Measurements from ENCODE around the gene FYN. TPM values are rescaled to one million over a fixed set of nuclear protein-coding genes. Genes with fewer than 3 reads are reported as not detected.
"Not testable (repeated sequence)": the region's sequence is repeated elsewhere in the genome, so short reads cannot be mapped to it uniquely, and the experiment has no call there.

FYN gene
- total RNA-seq, 1 donor from 2014 or later: 5.2 TPM

DNA sequence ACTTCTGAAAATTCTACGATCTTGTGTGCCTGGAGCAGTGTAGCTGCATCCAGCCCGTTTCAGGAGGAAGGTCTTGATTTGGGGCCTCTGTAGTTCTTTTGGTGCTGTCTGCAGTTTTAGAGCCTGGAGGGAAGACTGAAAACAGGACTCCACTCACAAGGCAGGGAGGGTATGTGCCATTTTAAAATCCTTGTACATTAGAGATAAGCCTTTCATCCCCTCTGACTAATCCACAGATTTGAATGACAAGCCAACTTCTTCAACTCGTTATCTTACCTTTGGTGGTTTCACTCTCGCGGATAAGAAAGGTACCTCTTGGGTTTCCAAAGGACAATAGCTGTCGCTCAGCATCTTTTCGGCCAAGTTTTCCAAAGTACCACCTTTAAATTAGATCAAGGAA is 169.5 kb downstream of the FYN start:
- ATAC-seq: peak; percentile 41

DNA sequence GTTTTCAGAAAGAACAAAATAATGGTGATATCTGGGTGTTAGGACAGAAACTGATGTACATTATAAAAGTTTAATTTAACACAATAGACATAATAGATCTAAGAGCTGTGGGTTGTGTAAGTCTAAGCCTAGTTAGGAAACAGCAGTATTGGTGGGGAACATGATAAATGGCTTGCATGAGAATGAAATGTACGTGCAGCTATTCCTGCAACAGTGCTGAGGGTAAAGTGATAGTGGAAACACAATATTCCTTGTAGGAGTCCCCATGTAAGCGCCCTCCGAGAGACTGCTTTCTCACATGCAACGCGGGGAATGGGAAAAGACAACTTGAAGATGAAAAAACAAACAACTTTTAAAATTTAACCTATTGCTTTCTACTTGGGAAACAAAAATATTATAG is 171.0 kb downstream of the FYN start:
- no peak for ATAC-seq

GRCh38 chr6:111701146-111701545 is 172.1 kb downstream of the FYN start:
- no peak for ATAC-seq

DNA sequence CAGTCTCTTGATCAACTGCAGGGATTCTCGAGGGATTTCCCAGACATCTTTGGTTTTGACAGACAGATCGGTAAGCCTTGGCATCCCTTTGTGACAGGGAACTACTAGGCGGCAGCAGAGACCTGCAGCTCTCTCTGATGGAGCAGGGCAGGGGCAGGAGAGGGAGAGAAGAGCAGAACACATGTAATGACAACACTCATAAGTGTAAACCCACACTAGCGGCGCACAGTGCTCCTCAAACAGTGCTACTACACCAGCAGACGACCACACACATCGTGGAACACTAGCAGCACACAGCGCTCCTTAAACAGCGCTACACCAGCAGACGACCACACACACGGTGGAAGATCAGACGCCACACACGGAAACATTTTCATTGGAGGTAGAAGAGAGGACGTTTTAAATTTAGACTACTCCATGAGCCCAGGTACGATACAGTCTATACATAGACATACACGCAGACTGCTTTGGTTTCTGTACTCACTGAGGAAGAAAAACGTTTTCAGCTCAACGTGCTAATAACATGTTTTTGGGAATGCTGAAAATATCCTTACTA is 173.0 kb downstream of the FYN start:
- no peak for ATAC-seq

- no peak for ATAC-seq
These were observed 174.1 kb downstream of the FYN start for GRCh38 chr6:111699123-111699522.

DNA sequence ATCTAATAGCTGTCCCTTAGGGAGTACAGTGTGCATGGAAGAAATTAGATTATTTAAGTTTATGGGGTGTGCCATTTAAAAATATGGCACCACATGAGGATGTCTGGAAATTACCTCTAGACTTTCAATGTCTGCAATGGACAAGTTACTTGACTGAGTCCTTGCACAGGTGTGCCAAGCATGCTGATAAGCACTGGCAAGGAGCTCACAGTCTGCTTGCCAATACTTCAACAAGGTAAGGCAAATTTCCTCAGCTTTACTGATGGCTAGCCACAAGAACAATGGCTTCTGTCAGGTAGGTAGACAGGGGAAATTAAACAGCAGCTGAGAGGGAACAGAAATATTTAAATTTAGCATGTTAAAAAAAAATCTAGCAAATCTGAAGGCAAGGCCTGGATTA is 176.4 kb downstream of the FYN start:
- no peak for ATAC-seq

- no peak for ATAC-seq
These were observed 180.7 kb downstream of the FYN start for GRCh38 chr6:111692327-111693164.

- no peak for ATAC-seq
These were observed 181.7 kb downstream of the FYN start for GRCh38 chr6:111691345-111692225.

DNA sequence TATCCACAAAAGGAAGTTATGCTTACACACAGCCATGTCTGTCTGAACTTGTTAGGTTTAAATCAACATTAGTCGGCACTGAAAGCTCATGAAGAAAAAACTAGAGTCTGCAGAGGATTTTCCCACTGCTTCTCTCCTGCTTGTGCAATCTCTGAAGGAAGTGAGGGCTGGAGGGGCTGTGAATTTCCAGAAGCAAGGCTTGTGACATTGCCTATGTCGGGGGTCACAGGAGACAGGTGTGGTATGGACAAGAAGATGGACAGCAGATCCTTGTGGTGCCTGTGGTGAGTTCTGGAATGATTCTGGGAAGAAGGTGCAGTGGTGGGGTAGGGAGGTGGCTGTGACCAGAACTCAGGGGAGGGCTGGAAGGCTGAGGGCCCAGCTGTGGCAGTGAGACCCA is 183.3 kb downstream of the FYN start:
- ATAC-seq: peak; percentile 37

- no peak for ATAC-seq
These were observed 183.8 kb downstream of the FYN start for GRCh38 chr6:111689419-111689818.

- no peak for ATAC-seq
These were observed 184.9 kb downstream of the FYN start for GRCh38 chr6:111688331-111688730.

- no peak for ATAC-seq
These were observed 185.6 kb downstream of the FYN start for GRCh38 chr6:111687652-111688051.

DNA sequence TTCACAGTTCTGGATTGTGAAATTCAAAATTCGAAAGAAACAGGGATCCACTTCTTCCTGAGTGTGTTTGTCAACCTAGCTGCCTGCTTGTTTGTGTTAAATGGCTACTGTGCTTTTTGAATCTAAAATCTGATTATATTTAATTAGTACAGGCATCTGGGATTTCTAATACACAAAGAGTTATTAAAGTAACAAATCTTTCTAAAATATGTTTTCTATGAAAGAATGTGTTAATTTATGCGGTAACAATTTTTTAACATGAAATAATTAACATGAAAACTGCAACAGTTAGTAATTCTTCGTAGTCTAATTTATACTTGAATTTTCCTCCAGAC is 186.4 kb downstream of the FYN start:
- ATAC-seq: no peak

DNA sequence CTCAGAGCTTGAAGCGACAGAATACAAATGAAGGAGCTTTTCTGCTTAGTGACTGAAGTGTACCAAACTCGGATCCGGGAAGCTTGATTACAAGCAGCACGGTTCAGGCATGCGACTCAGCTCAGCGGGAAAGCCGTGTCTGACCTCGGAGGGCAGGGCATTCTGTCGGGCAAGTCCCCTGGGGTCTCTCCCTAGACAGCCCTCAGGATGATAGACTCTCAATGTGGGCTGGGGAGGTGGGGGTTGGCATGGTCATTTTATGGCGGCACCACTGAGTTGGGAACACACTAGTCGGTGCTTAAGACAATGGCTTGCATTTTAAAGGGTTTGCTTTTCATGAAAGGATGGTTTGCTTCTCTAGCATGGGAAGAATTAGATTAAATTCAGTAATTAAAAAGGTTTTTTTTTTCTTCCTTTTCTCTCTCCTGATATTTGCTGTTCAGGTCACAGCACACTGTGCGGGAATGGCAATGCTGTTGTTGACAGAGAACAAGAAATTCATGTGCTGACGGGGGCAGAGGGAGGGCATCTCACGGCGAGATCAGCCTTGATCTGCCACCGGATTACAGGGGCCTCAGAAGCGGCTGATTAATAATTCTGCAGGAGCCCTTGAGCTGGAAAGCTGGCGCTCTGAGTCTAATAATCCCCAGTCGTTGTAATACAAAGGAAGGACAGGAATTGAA is 186.9 kb downstream of the FYN start:
- ATAC-seq: no peak

GRCh38 chr6:111685526-111685925 is 187.7 kb downstream of the FYN start:
- ATAC-seq: no peak

GRCh38 chr6:111685058-111685457 is 188.2 kb downstream of the FYN start:
- ATAC-seq: no peak

- ATAC-seq: no peak
These were observed 189.4 kb downstream of the FYN start for GRCh38 chr6:111683749-111684267.

- ATAC-seq: no peak
These were observed 190.1 kb downstream of the FYN start for GRCh38 chr6:111683157-111683556.

- no peak for ATAC-seq
These were observed 191.4 kb downstream of the FYN start for GRCh38 chr6:111681860-111682259.

DNA sequence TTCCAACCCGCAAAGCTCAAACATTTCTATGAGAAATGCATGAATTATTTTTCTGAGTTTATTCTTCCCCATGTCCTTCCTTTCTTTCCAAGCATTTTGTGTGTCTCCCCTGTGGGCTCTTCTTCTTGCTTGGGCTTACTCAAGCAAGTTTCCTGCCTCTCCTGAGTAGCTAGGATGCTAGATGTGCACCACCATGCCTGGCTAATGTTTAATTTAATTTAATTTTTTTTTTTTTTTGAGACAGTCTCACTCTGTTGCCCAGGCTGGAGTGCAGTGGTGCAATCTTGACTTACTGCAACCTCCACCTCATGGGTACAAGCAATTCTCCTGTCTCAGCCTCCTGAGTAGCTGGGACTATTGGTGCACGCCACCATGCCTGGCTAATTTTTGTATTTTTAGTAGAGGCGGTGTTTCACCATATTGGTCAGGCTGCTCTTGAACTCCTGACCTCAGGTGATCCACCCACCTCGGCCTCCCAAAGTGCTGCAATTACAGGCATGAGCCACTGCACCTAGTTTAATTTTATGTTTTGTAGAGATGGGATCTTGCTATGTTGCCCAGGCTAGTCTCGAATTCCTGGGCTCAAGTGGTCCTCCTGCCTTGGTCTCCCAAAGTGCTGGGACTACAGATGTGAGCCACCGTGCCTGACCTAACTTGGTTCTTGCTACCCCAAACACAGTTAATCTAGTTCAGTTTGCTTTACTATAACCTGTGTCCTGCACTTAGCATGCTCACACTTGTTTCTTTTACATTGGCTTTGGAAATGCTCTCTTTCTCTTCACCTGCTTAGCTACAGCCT is 192.2 kb downstream of the FYN start:
- ATAC-seq: not testable (repeated sequence)

DNA sequence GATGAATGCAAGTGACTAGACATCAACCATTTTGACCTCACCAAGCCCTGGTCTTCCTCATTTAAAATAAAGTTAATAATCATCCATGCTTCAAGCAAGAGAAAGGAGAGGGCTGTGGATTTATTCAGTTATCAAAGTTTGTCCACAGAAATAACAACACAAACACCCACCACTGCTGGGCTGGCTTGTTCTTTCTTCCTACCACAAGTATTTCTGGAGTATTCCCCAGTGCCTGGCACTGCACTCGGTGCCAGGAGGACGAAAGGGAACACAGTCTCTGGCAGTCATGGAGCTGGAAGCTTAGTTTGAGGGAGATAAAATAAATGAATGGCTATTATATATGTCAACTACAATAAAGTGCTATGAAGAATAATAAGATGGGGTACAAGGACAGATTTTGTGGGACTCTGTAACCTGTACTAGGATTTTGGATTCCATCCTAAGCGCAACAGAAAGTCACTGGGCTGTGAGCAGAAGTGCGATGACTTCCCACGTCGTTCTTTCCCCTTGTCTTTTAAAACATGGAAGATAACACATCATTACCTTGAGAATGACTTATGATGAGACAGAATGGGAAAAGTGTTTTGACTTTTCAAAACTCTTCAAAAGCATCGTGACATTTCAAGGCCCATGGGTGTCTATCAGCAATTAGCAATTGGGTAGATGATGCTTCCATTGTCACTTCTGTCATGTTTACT is 193.1 kb downstream of the FYN start:
- no peak for ATAC-seq
